ENCODE data around the gene ODAD4. TPM values are rescaled to one million over a fixed set of nuclear protein-coding genes. Genes with fewer than 3 reads are reported as not detected.

ODAD4 gene
- total RNA-seq, 1 experiment from 2014 or later, result not detected

DNA sequence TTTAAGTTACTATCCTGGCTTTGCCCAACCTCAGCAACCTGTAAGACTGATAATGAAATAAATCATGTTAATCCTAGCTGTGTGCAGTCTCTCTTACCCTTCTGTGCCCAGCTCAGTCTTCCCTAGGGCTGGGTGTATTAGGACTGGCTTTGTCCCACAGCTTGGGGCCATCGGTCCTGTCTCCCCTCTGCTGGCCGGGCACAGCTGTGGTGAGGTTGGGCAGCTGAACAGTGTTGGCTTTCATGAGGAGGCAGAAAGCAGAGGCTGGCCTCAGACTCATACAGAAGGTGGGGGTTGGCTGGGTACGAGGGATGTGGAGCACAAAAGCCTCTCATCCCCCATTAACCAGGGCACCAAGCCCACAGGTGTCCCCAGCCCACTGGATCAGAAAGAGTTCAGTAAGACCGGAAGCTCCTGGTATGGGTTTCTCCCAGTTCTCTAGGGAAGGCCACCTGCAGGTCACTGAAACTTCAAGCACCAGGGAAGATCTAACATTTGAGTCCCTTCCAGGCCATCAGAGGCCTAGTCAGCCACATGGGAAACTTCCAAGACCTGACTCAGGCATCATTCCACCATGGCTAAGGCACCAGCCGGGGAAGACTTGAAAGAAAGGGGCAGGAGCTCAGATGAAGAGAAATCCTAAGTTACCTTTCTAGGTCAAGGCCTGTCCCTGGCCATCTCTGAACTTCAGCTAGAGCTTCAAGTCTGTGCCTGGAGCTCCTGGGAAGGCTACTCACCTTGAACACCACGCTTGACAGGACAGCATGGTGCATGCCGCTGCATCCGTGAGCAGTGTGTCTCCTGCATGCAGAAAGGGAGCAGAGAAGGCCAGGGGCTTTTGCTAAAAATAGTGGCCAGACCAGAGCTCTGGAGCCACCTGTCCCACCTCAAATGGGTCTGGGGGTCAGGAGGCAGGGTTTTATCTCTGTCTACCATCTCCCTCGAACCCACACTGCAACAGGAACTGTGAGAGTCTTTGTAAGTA is 45.0 kb downstream of the ODAD4 start:
- no peaks in the 10 kb centered on the region for H3K27me3 ChIP-seq (replicated peaks)
- H3K4me3 ChIP-seq, result no peak overlapping the region
- DNase-seq (ENCODE audit: low read depth in 1 of 2, low spot score in 2 of 2), result no peak
- no peaks in the 10 kb centered on the region for H3K4me1 ChIP-seq (replicated peaks)
- H3K36me3 ChIP-seq, result peaks cover 95% of the 10 kb centered on the region
- no peaks in the 10 kb centered on the region for H3K9me3 ChIP-seq (replicated peaks)
- H3K27ac ChIP-seq, result no peak overlapping the region

DNA sequence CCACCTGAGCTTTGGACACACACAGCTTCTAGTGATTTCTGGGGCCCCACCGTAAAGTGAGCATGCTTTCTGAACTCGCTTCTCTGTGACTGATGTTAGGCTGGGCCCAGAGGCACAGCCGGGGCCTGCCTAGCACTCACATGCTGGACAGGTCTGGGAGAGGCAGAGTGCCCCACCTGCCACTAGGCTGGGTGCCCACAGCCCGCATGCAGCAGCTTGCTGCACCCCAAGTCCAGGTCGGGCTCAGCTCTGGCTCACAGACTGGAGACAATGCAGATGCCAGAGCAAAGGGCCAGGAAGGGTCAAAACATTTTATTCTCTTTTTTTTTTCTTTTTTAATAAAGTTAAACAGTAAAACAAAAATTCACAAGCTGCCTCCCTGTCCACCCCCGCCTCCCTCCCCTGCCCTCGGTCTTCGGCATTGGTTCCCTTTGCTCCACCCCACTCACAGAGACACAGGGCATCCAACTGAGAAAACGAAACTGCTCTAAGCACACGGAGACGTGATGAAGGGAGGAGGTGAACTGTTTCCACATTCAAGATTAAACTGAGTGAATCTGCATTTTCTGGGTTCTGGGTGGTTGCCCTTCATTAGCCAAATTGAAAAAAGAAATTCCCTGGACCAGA is 45.8 kb downstream of the ODAD4 start:
- Histone ChIP-seq H3K27ac (no peak overlapping the region), H3K36me3 (peaks cover 95% of the 10 kb centered on the region), H3K4me3 (no peak overlapping the region), H3K9me3 (replicated peaks) (no peaks in the 10 kb centered on the region), H3K4me1 (replicated peaks) (no peaks in the 10 kb centered on the region), H3K27me3 (replicated peaks) (no peaks in the 10 kb centered on the region)
- no peak for DNase-seq (ENCODE audit: low read depth in 1 of 2, low spot score in 2 of 2)

DNA sequence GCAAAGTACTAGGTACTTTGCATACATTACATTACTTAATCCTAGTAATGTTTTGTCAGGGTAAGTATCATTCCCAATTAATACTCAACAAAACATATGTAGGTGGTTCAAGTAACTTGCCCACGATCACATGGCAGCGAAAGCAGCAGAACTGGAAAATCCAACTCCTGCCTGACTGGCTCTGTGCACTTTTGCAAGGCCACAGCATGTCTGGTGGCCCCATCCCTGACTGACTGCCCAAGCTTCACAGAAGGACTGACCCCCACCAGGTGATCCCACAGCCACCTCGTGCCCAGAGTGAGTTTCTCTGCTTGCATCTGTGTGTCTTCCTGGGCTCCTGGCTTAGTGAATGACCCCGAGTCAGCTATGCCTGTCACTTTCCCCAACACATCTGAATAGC is 47.6 kb downstream of the ODAD4 start:
- H3K9me3 ChIP-seq (replicated peaks), result no peaks in the 10 kb centered on the region
- no peaks in the 10 kb centered on the region for H3K27me3 ChIP-seq (replicated peaks)
- peaks cover 94% of the 10 kb centered on the region for H3K36me3 ChIP-seq
- no peak overlapping the region for H3K27ac ChIP-seq
- DNase-seq (ENCODE audit: low read depth in 1 of 2, low spot score in 2 of 2), result no peak
- H3K4me3 ChIP-seq, result no peak overlapping the region
- H3K4me1 ChIP-seq (replicated peaks), result no peaks in the 10 kb centered on the region

DNA sequence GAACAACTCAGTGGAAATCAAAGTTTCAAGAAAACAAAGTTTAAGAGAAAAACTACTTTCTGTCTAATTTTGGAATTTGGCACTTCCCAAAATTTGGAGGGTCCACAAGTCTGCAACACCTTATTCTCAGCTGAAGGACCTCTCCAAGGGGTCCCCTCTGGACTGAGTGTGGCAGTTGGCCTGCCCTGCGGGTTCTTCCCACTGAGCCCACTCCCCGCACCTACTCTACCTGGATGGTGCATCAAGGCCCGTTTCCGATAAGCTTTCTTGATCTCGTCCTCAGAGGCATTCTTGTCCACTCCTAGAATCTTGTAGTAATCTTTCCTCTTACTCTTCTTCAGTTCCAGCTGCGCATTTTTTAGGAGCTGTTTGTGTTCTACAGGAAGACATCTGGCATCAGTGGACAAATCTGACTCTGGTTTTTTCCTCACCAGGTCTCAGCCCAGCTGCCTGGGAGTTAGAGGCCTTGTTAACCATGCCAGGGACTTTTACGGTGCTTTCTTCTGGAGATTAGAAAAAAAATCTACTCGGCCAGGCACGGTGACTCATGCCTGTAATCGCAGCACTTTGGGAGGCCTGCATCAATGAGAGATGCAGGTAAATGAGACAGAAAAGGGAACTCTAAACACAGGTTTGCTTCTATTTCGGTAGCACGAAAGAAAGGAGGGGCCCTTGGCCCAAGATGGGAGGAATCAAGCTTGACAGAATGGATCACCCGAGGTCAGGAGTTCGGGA is 51.8 kb downstream of the ODAD4 start:
- peaks cover 84% of the 10 kb centered on the region for H3K36me3 ChIP-seq

DNA sequence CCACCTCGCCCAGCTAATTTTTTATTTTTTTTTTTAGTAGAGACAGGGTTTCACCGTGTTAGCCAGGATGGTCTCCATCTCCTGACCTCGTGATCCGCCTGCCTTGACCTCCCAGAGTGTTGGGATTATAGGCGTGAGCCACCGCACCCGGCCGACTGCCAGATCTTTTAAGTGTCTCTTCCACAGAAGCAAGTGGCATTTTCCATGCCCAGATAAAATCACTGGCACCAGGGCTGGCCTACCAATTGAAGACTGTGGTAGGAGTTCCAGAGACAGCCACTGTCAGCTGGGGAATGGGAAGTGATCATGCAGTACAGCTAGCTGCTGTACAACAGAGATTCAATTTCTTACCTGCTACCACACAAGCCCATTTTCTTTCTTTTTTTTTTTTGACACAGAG is 54.0 kb downstream of the ODAD4 start:
- Histone ChIP-seq H3K4me1 (replicated peaks) (no peaks in the 10 kb centered on the region), H3K27me3 (replicated peaks) (no peaks in the 10 kb centered on the region), H3K9me3 (replicated peaks) (no peaks in the 10 kb centered on the region), H3K4me3 (no peak overlapping the region), H3K27ac (no peak overlapping the region), H3K36me3 (peaks cover 86% of the 10 kb centered on the region)
- no peak for DNase-seq (ENCODE audit: low read depth in 1 of 2, low spot score in 2 of 2)

More for the DNA sequence above, 51.8 kb downstream of the ODAD4 start:
- H3K4me3 ChIP-seq, result no peak overlapping the region
- no peak overlapping the region for H3K27ac ChIP-seq
- no peak for DNase-seq (ENCODE audit: low read depth in 1 of 2, low spot score in 2 of 2)
- no peaks in the 10 kb centered on the region for H3K27me3 ChIP-seq (replicated peaks)
- H3K4me1 ChIP-seq (replicated peaks), result no peaks in the 10 kb centered on the region
- H3K9me3 ChIP-seq (replicated peaks), result no peaks in the 10 kb centered on the region

DNA sequence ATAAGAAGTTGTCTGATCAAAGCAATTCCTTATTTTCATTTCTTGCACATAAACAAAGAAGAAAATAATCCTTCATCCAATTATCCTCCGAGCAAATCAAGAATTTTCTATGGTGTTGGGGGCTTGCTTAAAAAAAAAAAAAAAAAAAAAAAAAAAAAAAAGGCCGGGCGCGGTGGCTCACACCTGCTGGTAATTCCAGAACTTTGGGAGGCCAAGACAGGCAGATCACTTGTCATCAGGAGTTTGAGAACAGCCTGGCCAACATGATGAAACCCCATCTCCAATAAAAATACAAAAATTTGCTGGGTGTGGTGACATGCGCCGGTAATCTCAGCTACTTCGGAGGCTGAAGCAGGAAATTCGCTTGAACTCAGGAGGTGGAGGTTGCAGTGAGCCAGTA is 55.5 kb downstream of the ODAD4 start:
- no peak for DNase-seq (ENCODE audit: low read depth in 1 of 2, low spot score in 2 of 2)
- Histone ChIP-seq H3K4me3 (no peak overlapping the region), H3K27ac (no peak overlapping the region), H3K36me3 (peaks cover 87% of the 10 kb centered on the region), H3K4me1 (replicated peaks) (no peaks in the 10 kb centered on the region), H3K9me3 (replicated peaks) (no peaks in the 10 kb centered on the region), H3K27me3 (replicated peaks) (no peaks in the 10 kb centered on the region)

DNA sequence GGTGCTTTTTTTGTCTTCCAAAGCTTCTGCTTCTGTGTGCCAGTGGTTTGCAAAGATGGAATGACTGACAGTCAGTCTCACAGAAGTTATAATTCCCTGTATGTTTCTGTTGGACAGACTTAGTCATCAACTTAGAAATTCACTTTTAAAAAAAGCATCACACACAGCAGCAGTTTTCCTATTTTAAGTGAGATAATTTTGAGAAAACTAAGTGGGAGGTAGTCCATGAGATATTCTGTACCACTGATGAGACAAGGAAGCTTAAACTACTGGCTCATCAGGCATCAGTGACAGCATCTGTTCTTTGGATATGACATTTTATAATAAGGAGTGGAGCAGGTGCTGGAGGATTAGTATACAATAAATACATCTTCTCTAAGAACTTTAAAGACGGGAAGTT is 56.2 kb downstream of the ODAD4 start:
- Histone ChIP-seq H3K27me3 (replicated peaks) (no peaks in the 10 kb centered on the region), H3K4me3 (no peak overlapping the region), H3K27ac (no peak overlapping the region), H3K4me1 (replicated peaks) (no peaks in the 10 kb centered on the region), H3K9me3 (replicated peaks) (no peaks in the 10 kb centered on the region), H3K36me3 (peaks cover 87% of the 10 kb centered on the region)
- no peak for DNase-seq (ENCODE audit: low read depth in 1 of 2, low spot score in 2 of 2)

DNA sequence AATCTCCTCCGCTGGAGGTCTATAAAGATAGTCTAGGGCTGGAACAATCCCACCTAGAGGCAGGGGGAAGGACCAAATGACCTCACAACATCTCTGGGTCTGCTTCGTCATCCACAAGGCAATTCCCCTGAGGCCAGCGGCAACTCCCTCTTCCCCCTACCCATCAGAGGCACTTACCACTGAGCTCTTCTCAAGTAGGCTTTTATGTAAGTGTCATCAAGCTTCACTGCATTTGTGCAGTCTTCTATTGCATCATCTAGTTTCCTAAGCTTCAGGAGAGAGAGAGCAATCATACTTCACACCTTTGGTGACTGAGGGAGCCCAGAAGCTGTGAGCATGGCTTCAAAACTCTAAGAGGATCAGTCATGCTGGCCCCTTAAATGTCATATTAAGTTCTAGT is 57.2 kb downstream of the ODAD4 start:
- Histone ChIP-seq H3K36me3 (peaks cover 87% of the 10 kb centered on the region), H3K4me1 (replicated peaks) (no peaks in the 10 kb centered on the region), H3K27me3 (replicated peaks) (no peaks in the 10 kb centered on the region), H3K27ac (no peak overlapping the region), H3K4me3 (no peak overlapping the region), H3K9me3 (replicated peaks) (no peaks in the 10 kb centered on the region)
- DNase-seq (ENCODE audit: low read depth in 1 of 2, low spot score in 2 of 2), result no peak

DNA sequence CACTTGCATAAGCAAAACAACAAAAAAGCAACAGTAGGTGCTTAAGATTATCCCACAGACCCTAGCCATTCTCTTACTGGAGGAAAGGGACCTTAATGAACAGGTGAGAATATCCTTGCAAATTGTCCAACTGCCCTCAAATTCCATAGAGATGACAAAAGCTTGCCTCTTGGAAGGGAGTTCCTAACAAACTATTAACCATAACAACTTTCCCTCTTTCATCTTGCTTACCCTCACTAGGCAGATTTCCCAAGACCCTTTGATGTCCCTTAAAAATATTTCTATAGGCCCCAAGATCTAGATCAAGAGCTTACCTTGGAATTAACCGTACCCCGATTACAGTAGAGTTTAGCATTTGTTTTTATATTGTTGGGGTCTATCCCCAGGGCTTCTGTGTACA is 58.0 kb downstream of the ODAD4 start:
- no peaks in the 10 kb centered on the region for H3K9me3 ChIP-seq (replicated peaks)
- no peaks in the 10 kb centered on the region for H3K27me3 ChIP-seq (replicated peaks)
- H3K4me3 ChIP-seq, result no peak overlapping the region
- H3K27ac ChIP-seq, result no peak overlapping the region
- no peaks in the 10 kb centered on the region for H3K4me1 ChIP-seq (replicated peaks)
- H3K36me3 ChIP-seq, result peaks cover 88% of the 10 kb centered on the region
- no peak for DNase-seq (ENCODE audit: low read depth in 1 of 2, low spot score in 2 of 2)

DNA sequence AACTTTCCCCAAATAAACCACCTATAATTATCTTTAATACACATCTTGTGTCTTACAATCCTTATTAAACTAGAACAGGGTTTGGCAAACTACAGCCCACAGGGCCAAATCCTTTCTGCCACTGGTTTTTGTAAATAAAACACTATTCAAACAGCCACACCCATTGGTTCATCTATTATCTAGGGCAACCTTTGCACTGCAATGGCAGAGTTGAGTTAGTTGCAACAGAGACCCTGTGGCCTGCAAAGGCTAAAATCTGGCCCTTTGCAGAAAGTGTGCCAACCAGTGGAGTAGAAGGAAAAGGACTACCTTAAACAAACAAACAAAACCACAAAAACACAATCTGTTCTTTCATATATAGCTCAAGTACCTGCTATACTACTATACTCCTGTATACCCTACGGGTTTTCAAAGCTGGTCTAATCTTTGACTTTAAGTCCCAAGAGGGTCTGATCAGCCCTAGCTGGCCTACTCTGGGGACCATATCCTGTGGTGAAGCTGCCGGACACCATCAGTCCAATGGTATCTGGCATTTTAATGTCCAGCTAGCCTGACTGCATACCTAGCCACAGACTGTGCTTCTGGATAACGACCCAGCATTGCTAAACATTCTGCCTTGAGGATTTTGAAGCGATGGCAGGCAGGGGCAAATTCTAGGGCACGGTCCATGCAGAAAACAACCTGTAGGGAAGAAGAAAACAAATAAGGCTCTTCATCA is 59.4 kb downstream of the ODAD4 start:
- Histone ChIP-seq H3K4me1 (replicated peaks) (no peaks in the 10 kb centered on the region), H3K4me3 (no peak overlapping the region), H3K27me3 (replicated peaks) (no peaks in the 10 kb centered on the region), H3K27ac (no peak overlapping the region), H3K36me3 (peaks cover 94% of the 10 kb centered on the region), H3K9me3 (replicated peaks) (no peaks in the 10 kb centered on the region)
- DNase-seq (ENCODE audit: low read depth in 1 of 2, low spot score in 2 of 2), result no peak

DNA sequence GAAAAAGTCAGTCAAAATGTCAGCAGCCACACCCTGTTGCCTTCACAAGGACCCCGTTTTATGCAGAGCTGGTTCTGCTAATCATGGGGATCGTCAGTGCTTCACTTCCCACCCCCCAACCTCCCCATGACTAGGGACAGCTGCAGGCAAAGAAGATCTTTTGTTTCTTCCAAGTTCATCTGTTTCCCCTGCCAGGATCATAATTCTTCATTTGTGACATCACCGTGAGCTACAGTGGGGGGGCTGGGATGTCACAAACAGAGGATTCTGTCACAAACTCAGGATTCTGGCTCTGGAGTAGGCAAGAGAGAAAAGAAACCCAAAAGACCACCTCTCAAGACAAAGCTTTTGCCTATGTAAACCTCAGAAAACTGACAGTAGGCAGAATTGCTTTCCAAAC is 62.2 kb downstream of the ODAD4 start:
- Histone ChIP-seq H3K4me1 (replicated peaks) (peaks cover 10% of the 10 kb centered on the region), H3K27me3 (replicated peaks) (no peaks in the 10 kb centered on the region), H3K27ac (no peak overlapping the region), H3K9me3 (replicated peaks) (no peaks in the 10 kb centered on the region), H3K36me3 (peaks cover 99% of the 10 kb centered on the region), H3K4me3 (no peak overlapping the region)
- DNase-seq (ENCODE audit: low read depth in 1 of 2, low spot score in 2 of 2), result no peak

DNA sequence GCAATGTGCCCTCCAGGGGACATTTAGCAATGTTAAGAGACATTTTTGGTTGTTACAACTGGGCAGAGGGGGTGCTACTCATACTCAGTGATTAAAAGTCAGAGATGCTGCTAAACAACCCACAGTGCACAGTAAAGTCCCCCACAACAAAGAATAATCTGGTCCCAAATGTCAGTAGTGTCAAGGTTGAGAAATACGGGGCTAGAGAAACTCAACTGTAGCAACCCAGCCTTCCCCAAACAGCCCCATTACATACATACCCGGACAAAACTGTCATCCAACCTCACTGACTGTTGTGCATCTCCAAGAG is 66.4 kb downstream of the ODAD4 start:
- no peaks in the 10 kb centered on the region for H3K9me3 ChIP-seq (replicated peaks)
- DNase-seq (ENCODE audit: low read depth in 1 of 2, low spot score in 2 of 2), result no peak
- H3K27me3 ChIP-seq (replicated peaks), result no peaks in the 10 kb centered on the region
- no peak overlapping the region for H3K4me3 ChIP-seq
- no peak overlapping the region for H3K27ac ChIP-seq
- H3K4me1 ChIP-seq (replicated peaks), result peaks cover 10% of the 10 kb centered on the region
- H3K36me3 ChIP-seq, result peaks cover 95% of the 10 kb centered on the region

DNA sequence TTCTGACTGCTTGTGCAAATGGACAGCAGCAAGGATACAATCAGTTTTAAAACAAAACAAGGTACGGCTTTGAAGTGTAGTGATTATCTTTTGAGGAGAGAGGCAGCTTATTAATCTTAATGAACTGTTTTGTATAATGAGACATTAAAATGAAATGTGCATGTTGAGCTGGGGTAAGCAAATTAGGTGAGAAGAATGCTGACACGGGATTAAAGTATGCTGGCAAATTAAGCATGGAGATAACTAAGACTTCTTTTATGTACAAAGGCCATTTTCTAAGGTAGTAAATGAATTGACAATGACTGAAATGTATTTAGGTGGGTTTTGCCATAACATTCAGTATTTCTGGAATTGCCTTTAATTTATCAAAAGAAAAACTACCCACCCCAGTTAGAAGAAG is 68.1 kb downstream of the ODAD4 start:
- Histone ChIP-seq H3K36me3 (peaks cover 93% of the 10 kb centered on the region), H3K27me3 (replicated peaks) (no peaks in the 10 kb centered on the region), H3K27ac (no peak overlapping the region), H3K4me1 (replicated peaks) (peaks cover 25% of the 10 kb centered on the region), H3K4me3 (no peak overlapping the region), H3K9me3 (replicated peaks) (no peaks in the 10 kb centered on the region)
- no peak for DNase-seq (ENCODE audit: low read depth in 1 of 2, low spot score in 2 of 2)

All from SJSA1 (cell line).